GM19372 (cell line): ENCODE data around the gene EPHA10.
"Not testable (repeated sequence)": the region's sequence is repeated elsewhere in the genome, so short reads cannot be mapped to it uniquely, and the experiment has no call there.

Experiments used
- ATAC-seq: cut with Tn5 transposase; IDR thresholded peaks from one replicate; pipeline ENCODE4 v1.9.1; 2021; ENCODE audit warnings: mild to moderate bottlenecking, low read depth, moderate library complexity; ENCODE audit not compliant: unreplicated experiment

Gene EPHA10

DNA sequence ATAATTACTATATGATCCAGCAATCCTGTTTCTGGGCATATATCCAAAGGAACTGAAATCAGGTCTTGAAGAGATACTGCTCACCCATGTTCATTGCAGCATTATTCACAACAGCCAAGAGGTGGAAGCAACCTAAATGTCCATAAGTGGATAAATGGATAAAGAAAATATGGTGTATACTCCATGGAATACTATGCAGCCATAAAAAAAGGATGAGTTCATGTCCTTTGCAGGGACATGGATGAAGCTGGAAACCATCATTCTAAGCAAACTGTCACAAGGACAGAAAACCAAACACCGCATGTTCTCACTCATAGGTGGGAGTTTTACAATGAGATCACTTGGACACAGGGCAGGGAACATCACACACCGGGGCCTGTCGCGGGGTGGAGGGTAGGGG, 26.3 kb downstream of the EPHA10 start:
- ATAC-seq = not testable (repeated sequence)

- ATAC-seq = not testable (repeated sequence)
Measured at GRCh38 chr1:37737975-37738374, 26.9 kb downstream of the EPHA10 start.

DNA sequence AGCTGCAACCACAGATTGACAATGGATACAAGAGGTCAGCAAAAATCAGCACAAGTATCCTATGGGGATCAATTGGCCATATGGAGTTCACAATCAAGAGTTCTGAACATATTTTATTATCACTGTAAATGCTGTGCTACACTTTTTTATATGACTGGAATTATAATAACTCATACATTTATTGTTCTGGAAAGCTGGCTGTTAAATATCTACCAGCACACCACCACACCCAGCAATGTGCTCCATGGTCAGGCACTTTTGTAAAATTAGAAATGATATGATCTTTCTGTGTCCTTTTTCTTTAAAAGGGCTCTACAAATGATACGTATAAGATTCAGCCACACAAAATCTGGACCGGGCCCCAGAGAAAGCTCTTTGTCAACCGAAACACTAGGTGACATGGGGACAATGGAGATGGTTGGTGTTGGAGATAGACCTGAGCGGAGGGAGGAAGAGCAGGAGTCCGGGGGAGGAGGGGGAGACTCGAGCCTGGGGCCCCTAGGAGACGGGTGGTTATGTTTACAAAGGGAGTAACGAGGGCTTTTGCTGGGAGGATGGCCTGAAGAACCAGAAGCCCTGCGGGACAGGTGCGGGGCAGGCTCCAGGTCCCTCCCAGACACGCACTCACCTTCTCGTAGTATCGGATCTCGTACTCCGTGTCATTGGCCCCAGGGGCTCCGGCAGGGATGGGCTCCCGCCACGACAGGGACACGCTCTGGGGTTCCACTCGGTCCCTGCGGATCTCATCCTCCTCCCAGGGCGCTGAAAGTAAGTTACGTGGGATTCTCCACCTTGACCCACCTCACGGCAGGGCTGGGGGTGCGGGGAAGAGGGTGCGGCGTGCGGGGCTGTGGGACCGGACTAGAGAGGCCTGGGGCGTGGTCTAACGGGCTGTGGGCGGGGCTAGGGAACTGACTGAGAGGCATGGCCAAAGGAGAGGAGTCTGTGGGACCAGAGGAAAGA, 30.0 kb downstream of the EPHA10 start:
- no peak for ATAC-seq

- no peak for ATAC-seq
Measured at GRCh38 chr1:37732111-37732780, 32.7 kb downstream of the EPHA10 start.

- ATAC-seq = no peak
Measured at GRCh38 chr1:37731312-37732019, 33.5 kb downstream of the EPHA10 start.

- ATAC-seq = no peak
Measured at GRCh38 chr1:37730376-37730775, 34.5 kb downstream of the EPHA10 start.

DNA sequence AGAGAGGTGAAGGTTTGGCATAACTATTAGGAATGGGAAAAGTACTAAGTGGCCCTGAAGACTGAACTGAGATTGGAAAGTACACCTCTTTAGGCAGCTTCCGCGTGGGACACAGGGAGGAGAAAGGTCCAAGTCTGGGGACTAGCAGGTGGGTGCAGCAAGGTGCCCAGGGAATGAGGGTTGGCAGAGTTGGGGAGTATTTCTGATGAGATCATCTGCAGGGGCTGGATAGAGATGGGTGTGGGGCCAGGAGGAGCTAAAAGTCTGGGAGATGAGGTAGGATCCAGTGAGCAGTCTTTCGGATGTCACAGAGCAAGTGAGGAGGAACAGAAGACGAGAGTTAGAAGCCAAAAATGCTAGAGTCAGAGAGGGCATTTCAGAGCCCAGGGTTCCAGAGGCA, 36.5 kb downstream of the EPHA10 start:
- no peak for ATAC-seq

GRCh38 chr1:37726751-37727585, 38.0 kb downstream of the EPHA10 start:
- no peak for ATAC-seq

GRCh38 chr1:37725851-37726613, 38.9 kb downstream of the EPHA10 start:
- ATAC-seq = no peak

DNA sequence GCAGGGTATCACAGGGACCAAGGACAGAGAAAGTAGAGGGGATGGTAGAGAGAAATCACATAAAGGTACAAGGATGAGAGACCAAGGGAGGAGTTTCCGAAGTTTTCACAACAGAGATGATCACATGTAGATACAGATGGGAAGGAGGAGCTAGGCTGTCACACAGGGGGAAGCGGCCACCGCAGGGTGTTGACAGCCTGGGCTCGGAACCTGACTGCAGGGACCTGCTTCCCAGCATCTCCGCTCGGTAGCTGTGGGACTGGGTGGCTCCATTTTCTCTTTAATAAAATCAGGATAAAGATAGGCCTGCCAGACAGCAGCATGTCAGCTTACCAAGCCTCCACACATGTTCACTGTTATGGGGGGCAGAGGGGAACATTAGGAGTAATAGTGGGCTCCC, 40.3 kb downstream of the EPHA10 start:
- ATAC-seq = no peak

GRCh38 chr1:37723390-37724078, 41.4 kb downstream of the EPHA10 start:
- no peak for ATAC-seq

- ATAC-seq = no peak
Measured at GRCh38 chr1:37723072-37723389, 41.9 kb downstream of the EPHA10 start.

- ATAC-seq = no peak
Measured at GRCh38 chr1:37722181-37723071, 42.5 kb downstream of the EPHA10 start.

GRCh38 chr1:37721565-37721964, 43.4 kb downstream of the EPHA10 start:
- ATAC-seq = no peak

GRCh38 chr1:37720231-37721130, 44.4 kb downstream of the EPHA10 start:
- no peak for ATAC-seq

DNA sequence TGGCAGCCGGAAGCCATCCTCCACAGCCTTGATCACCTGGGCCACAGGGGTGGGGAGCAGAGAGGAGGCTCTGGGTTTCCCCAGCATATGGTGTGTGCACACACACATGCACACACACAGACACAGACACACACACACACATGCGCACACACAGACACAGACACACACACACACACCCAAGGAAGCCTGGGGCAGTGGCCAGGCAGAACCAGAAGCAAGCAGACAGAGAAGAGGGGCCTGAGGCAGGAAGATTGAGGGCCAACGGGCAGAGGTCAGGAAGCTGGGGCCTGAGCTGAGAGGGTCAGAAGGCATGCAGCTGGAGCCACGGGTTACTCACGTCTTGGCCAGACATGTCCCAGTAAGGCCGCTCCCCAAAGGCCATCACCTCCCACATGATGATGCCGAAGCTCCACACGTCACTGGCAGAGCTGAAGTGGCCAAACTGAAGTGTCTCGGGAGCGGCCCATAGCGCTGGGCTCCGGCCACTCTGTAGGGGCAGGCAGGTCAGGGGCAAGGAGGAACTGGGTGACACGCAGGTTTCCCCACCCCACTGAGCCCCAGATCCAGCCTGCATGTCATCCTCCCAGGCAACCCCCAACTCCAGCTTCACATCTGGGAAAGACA, 45.2 kb downstream of the EPHA10 start:
- ATAC-seq = no peak
